Activated CD8-positive, alpha-beta memory T cell treated with anti-CD3 and anti-CD28 coated beads, Interleukin-2, amount 50 U/mL, for 1 hour (primary cell): ENCODE data around the gene TRIM40.

ENCODE experiments used
- DNase-seq: peaks from one replicate; pipeline ENCODE4 v3.0.0-alpha.2; 2020; ENCODE audit errors: extremely low read depth

Gene TRIM40

GRCh38 chr6:30149858-30150550 is 14.1 kb downstream of the TRIM40 start:
- no peak for DNase-seq

GRCh38 chr6:30150671-30151395 is 14.9 kb downstream of the TRIM40 start:
- no peak for DNase-seq

GRCh38 chr6:30151580-30151979 is 15.6 kb downstream of the TRIM40 start:
- no peak for DNase-seq

- DNase-seq = no peak
These were observed 16.2 kb downstream of the TRIM40 start for GRCh38 chr6:30152016-30152673.

GRCh38 chr6:30152910-30153610 is 17.1 kb downstream of the TRIM40 start:
- DNase-seq = no peak

- DNase-seq = no peak
These were observed 18.1 kb downstream of the TRIM40 start for GRCh38 chr6:30154061-30154460.

GRCh38 chr6:30154709-30155519 is 19.0 kb downstream of the TRIM40 start:
- no peak for DNase-seq

GRCh38 chr6:30155520-30156261 is 19.8 kb downstream of the TRIM40 start:
- DNase-seq = no peak

GRCh38 chr6:30156262-30156599 is 20.3 kb downstream of the TRIM40 start:
- no peak for DNase-seq

- DNase-seq = no peak
These were observed 20.8 kb downstream of the TRIM40 start for GRCh38 chr6:30156774-30157173.

- no peak for DNase-seq
These were observed 21.6 kb downstream of the TRIM40 start for GRCh38 chr6:30157581-30157980.

- no peak for DNase-seq
These were observed 22.1 kb downstream of the TRIM40 start for GRCh38 chr6:30157999-30158398.

GRCh38 chr6:30158475-30159040 is 22.6 kb downstream of the TRIM40 start:
- no peak for DNase-seq

- DNase-seq = no peak
These were observed 24.3 kb downstream of the TRIM40 start for GRCh38 chr6:30160008-30160784.

- DNase-seq = no peak
These were observed 25.0 kb downstream of the TRIM40 start, which contains the start of gene TRIM10 for GRCh38 chr6:30160785-30161531. TRIM10 (minus strand) TSS chr6:30161211; CDS start chr6:30160858, 353 bp downstream.

- DNase-seq = no peak
These were observed 26.5 kb downstream of the TRIM40 start for GRCh38 chr6:30162265-30163089.

- no peak for DNase-seq
These were observed 27.4 kb downstream of the TRIM40 start, which contains the start of gene TRIM15 for GRCh38 chr6:30163090-30163917. TRIM15 (plus strand) TSS chr6:30163546; CDS start chr6:30163685, 139 bp downstream.
